ENCODE results near the gene VIT.

The VIT gene

GRCh38 chr2:36756438-36756837, 59.9 kb downstream of the VIT start:
- no peak for FAIRE-seq
- no peak for DNase-seq (ENCODE audit: insufficient read length, low spot score)

- DNase-seq (ENCODE audit: insufficient read length, low spot score): no peak
- no peak for FAIRE-seq
Measured at GRCh38 chr2:36762764-36763490, 66.4 kb downstream of the VIT start.

GRCh38 chr2:36769106-36769505, 72.6 kb downstream of the VIT start:
- no peak for FAIRE-seq

GRCh38 chr2:36770542-36771287, 74.2 kb downstream of the VIT start:
- DNase-seq (ENCODE audit: insufficient read length, low spot score) (peak; percentile 25), FAIRE-seq (peak; percentile 11)

More at GRCh38 chr2:36769106-36769505, 72.6 kb downstream of the VIT start:
- DNase-seq (ENCODE audit: insufficient read length, low spot score): no peak

GRCh38 chr2:36771671-36772070, 75.2 kb downstream of the VIT start:
- DNase-seq (ENCODE audit: insufficient read length, low spot score) (no peak), FAIRE-seq (no peak)

GRCh38 chr2:36773947-36774346, 77.4 kb downstream of the VIT start:
- no peak for DNase-seq (ENCODE audit: insufficient read length, low spot score)
- FAIRE-seq: no peak

- no peak for DNase-seq (ENCODE audit: insufficient read length, low spot score)
- FAIRE-seq: no peak
Measured at GRCh38 chr2:36775261-36775660, 78.8 kb downstream of the VIT start.

GRCh38 chr2:36775806-36776205, 79.3 kb downstream of the VIT start:
- FAIRE-seq (no peak), DNase-seq (ENCODE audit: insufficient read length, low spot score) (no peak)

- FAIRE-seq (no peak), DNase-seq (ENCODE audit: insufficient read length, low spot score) (no peak)
Measured at GRCh38 chr2:36777272-36777671, 80.8 kb downstream of the VIT start.

- DNase-seq (ENCODE audit: insufficient read length, low spot score) (no peak), FAIRE-seq (no peak)
Measured at GRCh38 chr2:36777788-36778187, 81.3 kb downstream of the VIT start.

- DNase-seq (ENCODE audit: insufficient read length, low spot score): no peak
- FAIRE-seq: no peak
Measured at GRCh38 chr2:36779462-36779861, 83.0 kb downstream of the VIT start.

GRCh38 chr2:36780231-36780839, 83.8 kb downstream of the VIT start:
- DNase-seq (ENCODE audit: insufficient read length, low spot score): peak; percentile 40

GRCh38 chr2:36781907-36782720, 85.6 kb downstream of the VIT start:
- FAIRE-seq: no peak
- DNase-seq (ENCODE audit: insufficient read length, low spot score): no peak

More at GRCh38 chr2:36780231-36780839, 83.8 kb downstream of the VIT start:
- peak; percentile 91 for FAIRE-seq

GRCh38 chr2:36783246-36783645, 86.7 kb downstream of the VIT start:
- DNase-seq (ENCODE audit: insufficient read length, low spot score) (no peak), FAIRE-seq (no peak)

GRCh38 chr2:36785179-36785795, 88.8 kb downstream of the VIT start:
- DNase-seq (ENCODE audit: insufficient read length, low spot score) (peak; percentile 46), FAIRE-seq (peak; percentile 90)

GRCh38 chr2:36789181-36789804, 92.8 kb downstream of the VIT start:
- no peak for DNase-seq (ENCODE audit: insufficient read length, low spot score)
- no peak for FAIRE-seq

- FAIRE-seq: no peak
- no peak for DNase-seq (ENCODE audit: insufficient read length, low spot score)
Measured at GRCh38 chr2:36792951-36793350, 96.4 kb downstream of the VIT start.

- no peak for FAIRE-seq
- no peak for DNase-seq (ENCODE audit: insufficient read length, low spot score)
Measured at GRCh38 chr2:36797324-36798070, 101.0 kb downstream of the VIT start.

- FAIRE-seq (no peak), DNase-seq (ENCODE audit: insufficient read length, low spot score) (no peak)
Measured at GRCh38 chr2:36798724-36799123, 102.2 kb downstream of the VIT start.
